Endothelial cell (in vitro differentiated cells): Measurements from ENCODE around the gene CRYBB1. TPM values are rescaled to one million over a fixed set of nuclear protein-coding genes. Genes with fewer than 3 reads are reported as not detected.

ENCODE experiments used
- DNase-seq: peaks from one replicate; pipeline ENCODE4 v3.0.0; 2021; ENCODE audit warnings: low spot score
- H3K27ac Mint-ChIP-seq: one replicate; pipeline ENCODE4 v1.8.0; 2021; ENCODE audit warnings: mixed read lengths, inconsistent platforms; ENCODE audit not compliant: unreplicated experiment
- H3K27me3 Mint-ChIP-seq: one replicate; pipeline ENCODE4 v1.8.0; 2021; ENCODE audit warnings: mild to moderate bottlenecking, moderate library complexity, mixed read lengths, inconsistent platforms; ENCODE audit not compliant: unreplicated experiment
- H3K36me3 Mint-ChIP-seq: one replicate; pipeline ENCODE4 v1.8.0; 2021; ENCODE audit warnings: mild to moderate bottlenecking, low read depth, mixed read lengths, inconsistent platforms; ENCODE audit not compliant: unreplicated experiment
- H3K4me1 Mint-ChIP-seq: one replicate; pipeline ENCODE4 v1.8.0; 2021; ENCODE audit warnings: mild to moderate bottlenecking, mixed read lengths, inconsistent platforms; ENCODE audit not compliant: unreplicated experiment
- H3K4me3 Mint-ChIP-seq: one replicate; pipeline ENCODE4 v1.8.0; 2021; ENCODE audit warnings: mild to moderate bottlenecking, mixed read lengths, inconsistent platforms; ENCODE audit not compliant: unreplicated experiment
- H3K9me3 Mint-ChIP-seq: one replicate; pipeline ENCODE4 v1.8.0; 2021; ENCODE audit warnings: mixed read lengths, inconsistent platforms; ENCODE audit not compliant: unreplicated experiment
- total RNA-seq: library from RNA; stranded (reverse); fragmentation: NEBNext Ultra II Directional; extraction: Animal tissue kit (Norgen Biotek cat#: 25700); gene quantifications from one replicate; pipeline ENCODE4 v1.2.1, GENCODE V29; 2021; ENCODE audit not compliant: unreplicated experiment
- TF ChIP-seq, protein P1 (sequence below): fragments of 200-600 bp; sonication (generic); IDR thresholded peaks from one replicate; pipeline ENCODE4 v1.5.0; 2021; ENCODE audit warnings: antibody characterized with exemption; ENCODE audit not compliant: unreplicated experiment

CRYBB1 gene
- total RNA-seq, 1 donor from 2014 or later, result 9.5 TPM

DNA sequence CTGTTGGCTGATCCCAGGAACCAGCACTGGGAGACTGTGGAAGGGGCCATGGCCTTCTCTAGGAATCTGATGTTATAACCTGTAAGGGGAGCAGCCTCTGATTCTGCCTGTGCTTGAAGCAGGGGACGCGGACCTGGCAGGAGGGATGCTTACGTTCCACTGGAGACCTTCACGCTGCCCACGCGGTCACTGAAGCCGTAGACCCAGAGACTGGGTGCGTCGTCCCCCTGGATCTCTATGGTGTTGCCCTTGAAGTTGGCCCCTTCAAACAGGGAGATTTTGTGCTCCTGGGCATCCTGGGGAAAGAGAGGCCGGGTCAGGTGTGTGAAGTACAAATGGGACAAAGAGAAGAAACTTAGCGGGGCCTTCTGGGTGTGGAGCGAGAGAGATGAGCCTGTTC lies 16.1 kb downstream of the CRYBB1 start:
- DNase-seq, result no peak
- peaks cover 5% of the 10 kb centered on the region for H3K36me3 Mint-ChIP-seq
- no peak overlapping the region for H3K4me3 Mint-ChIP-seq
- no peak overlapping the region for H3K27ac Mint-ChIP-seq
- TF ChIP-seq, protein P1, sequence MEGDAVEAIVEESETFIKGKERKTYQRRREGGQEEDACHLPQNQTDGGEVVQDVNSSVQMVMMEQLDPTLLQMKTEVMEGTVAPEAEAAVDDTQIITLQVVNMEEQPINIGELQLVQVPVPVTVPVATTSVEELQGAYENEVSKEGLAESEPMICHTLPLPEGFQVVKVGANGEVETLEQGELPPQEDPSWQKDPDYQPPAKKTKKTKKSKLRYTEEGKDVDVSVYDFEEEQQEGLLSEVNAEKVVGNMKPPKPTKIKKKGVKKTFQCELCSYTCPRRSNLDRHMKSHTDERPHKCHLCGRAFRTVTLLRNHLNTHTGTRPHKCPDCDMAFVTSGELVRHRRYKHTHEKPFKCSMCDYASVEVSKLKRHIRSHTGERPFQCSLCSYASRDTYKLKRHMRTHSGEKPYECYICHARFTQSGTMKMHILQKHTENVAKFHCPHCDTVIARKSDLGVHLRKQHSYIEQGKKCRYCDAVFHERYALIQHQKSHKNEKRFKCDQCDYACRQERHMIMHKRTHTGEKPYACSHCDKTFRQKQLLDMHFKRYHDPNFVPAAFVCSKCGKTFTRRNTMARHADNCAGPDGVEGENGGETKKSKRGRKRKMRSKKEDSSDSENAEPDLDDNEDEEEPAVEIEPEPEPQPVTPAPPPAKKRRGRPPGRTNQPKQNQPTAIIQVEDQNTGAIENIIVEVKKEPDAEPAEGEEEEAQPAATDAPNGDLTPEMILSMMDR, result no peak
- peaks cover 4% of the 10 kb centered on the region for H3K27me3 Mint-ChIP-seq
- no peaks in the 10 kb centered on the region for H3K9me3 Mint-ChIP-seq
- H3K4me1 Mint-ChIP-seq, result no peaks in the 10 kb centered on the region

DNA sequence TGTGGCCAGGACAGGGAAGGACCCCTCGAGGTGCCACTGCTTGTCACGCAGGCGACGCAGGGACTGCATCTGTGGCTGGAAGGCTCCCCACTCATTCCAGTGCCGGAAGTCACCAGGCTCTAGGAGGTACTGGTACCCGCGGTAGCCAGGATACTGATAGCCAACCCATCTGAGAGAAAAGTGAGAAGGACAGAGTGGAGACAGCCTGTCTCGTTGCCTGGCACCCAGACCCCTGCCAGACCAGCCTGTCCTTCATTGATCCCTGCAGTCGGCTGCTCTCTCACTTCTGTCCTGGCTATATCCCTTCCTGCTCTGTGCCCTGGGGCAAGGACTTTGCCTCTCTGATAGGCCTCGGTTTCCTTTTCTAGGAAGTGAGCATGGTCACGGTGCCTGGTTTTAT lies 18.3 kb downstream of the CRYBB1 start:
- Mint-ChIP-seq H3K27me3 (peaks cover 4% of the 10 kb centered on the region), H3K9me3 (no peaks in the 10 kb centered on the region), H3K4me3 (no peak overlapping the region), H3K36me3 (peaks cover 5% of the 10 kb centered on the region), H3K4me1 (no peaks in the 10 kb centered on the region), H3K27ac (no peak overlapping the region)
- TF ChIP-seq, protein P1, result no peak
- DNase-seq, result no peak

DNA sequence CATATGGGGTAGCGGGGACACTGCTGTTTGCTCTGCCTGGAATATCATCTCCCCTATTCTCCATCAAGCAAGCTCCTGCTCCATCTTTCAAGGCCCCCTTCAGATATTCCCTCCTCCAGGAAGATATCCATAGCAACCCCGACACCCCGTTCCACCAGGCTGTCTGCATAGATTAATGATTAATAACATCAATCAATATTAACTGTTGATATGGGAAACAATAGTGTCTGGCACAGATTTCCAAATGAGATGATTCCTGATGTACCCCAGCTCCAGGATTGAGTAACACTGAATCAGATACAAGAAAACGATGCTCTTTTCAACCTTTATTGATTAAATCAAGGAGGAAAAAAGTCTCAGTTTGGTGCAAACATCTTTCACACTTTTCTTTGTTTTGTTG lies 20.3 kb downstream of the CRYBB1 start:
- H3K4me1 Mint-ChIP-seq, result peaks cover 5% of the 10 kb centered on the region
- no peak overlapping the region for H3K27ac Mint-ChIP-seq
- peaks cover 2% of the 10 kb centered on the region for H3K27me3 Mint-ChIP-seq
- peaks cover 5% of the 10 kb centered on the region for H3K36me3 Mint-ChIP-seq
- TF ChIP-seq, protein P1, result no peak
- no peaks in the 10 kb centered on the region for H3K9me3 Mint-ChIP-seq
- no peak overlapping the region for H3K4me3 Mint-ChIP-seq
- no peak for DNase-seq

DNA sequence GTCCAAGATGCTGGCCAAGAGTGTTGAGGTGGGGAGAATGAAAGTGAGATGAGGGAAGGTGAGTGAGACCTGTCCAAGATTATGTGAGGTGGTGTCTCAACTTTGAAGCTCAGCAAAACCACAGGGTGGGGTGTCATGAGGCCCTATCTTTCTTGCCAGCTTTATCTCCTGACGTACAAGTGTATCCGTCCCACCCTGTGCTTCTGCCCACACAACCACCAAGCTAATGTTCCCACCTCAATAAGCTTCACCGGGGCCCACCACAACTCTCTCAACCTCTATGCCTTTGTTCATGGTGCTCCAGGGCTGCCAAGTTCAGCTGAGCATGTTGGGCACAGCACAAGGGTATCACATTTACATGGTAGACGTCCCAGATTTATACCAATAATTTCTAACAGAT lies 20.8 kb downstream of the CRYBB1 start:
- H3K27me3 Mint-ChIP-seq, result peaks cover 2% of the 10 kb centered on the region
- TF ChIP-seq, protein P1, result no peak
- DNase-seq, result no peak
- H3K4me3 Mint-ChIP-seq, result no peak overlapping the region
- H3K27ac Mint-ChIP-seq, result no peak overlapping the region
- H3K4me1 Mint-ChIP-seq, result peaks cover 9% of the 10 kb centered on the region
- H3K36me3 Mint-ChIP-seq, result peaks cover 4% of the 10 kb centered on the region
- no peaks in the 10 kb centered on the region for H3K9me3 Mint-ChIP-seq

DNA sequence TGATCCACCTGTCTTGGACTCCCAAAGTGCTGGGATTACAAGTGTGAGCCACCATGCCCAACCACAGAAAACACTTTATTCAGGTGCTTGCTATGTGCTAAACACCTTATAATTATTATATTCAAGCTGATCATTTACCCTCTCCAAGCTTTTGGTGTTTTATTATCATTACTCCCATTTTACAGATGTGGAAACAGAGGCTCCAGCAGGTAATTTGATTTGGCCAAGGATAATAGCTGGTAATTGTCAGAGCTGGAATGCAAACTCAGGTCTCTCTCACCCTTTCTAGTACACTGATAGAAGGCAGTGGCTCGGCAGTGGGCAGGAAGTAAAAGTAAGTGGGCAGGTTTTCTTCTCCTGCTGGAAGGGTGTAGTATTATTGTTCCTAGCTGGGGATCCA lies 24.1 kb downstream of the CRYBB1 start:
- Mint-ChIP-seq H3K27ac (no peak overlapping the region), H3K36me3 (no peaks in the 10 kb centered on the region), H3K9me3 (no peaks in the 10 kb centered on the region), H3K27me3 (no peaks in the 10 kb centered on the region), H3K4me1 (peaks cover 17% of the 10 kb centered on the region), H3K4me3 (no peak overlapping the region)
- TF ChIP-seq, protein P1, result no peak
- DNase-seq, result no peak
